Stomach (tissue), 9 donors: ENCODE measurements around the gene RNU2-63P. TPM values are rescaled to one million over a fixed set of nuclear protein-coding genes. Genes with fewer than 3 reads are reported as not detected.
"Not testable (repeated sequence)": the region's sequence is repeated elsewhere in the genome, so short reads cannot be mapped to it uniquely, and the experiment has no call there.

Source experiments
- DNase-seq, 2 donors: peaks; one replicate each; pipeline versions ENCODE4 v3.0.0 to v3.0.0-alpha.2; 2013 to 2019
- H3K27ac ChIP-seq, 5 donors: fragments of 200-600 bp in 4 of 5; sonication (generic) in 4 of 5; one replicate each; pipeline ENCODE4 v1.5.1; 2013 to 2019; ENCODE audit warnings: mild to moderate bottlenecking in 1 of 5, moderate library complexity in 1 of 5
- H3K27me3 ChIP-seq, 3 donors: fragments of 200-600 bp; sonication (generic); one replicate each; pipeline ENCODE4 v1.5.1; 2017 to 2019; ENCODE audit warnings: mixed run types in 1 of 3
- H3K36me3 ChIP-seq, 4 donors: fragments of 200-600 bp; sonication (generic); 1 replicate in 3 of 4; 2 replicates in 1 of 4; pipeline ENCODE4 v1.5.1; 2016 to 2019
- H3K4me1 ChIP-seq, 4 donors: fragments of 200-600 bp; sonication (generic); one replicate each; pipeline ENCODE4 v1.5.1; 2016 to 2019
- H3K4me3 ChIP-seq, 4 donors: fragments of 200-600 bp; sonication (generic) in 3 of 4; one replicate each; pipeline ENCODE4 v1.5.1; 2016 to 2019; ENCODE audit warnings: mild to moderate bottlenecking in 1 of 4
- H3K9me3 ChIP-seq, 4 donors: fragments of 200-600 bp; sonication (generic); one replicate each; pipeline ENCODE4 v1.5.1; 2016 to 2019
- EP300 ChIP-seq: sonication (generic); formaldehyde crosslinking; IDR thresholded peaks from one replicate; pipeline ENCODE4 v1.6.1; 2017; ENCODE audit warnings: antibody characterized with exemption
- POLR2A ChIP-seq, 4 donors: fragments of 450-650 bp; IDR thresholded peaks; one replicate each; pipeline ENCODE4 v1.6.1; 2016; ENCODE audit warnings: antibody characterized with exemption in 4 of 4, control low read depth in 2 of 4, mild to moderate bottlenecking in 1 of 4, moderate library complexity in 1 of 4
- POLR2AphosphoS5 ChIP-seq, 3 donors: sonication (generic); formaldehyde crosslinking; IDR thresholded peaks; one replicate each; pipeline ENCODE4 v1.6.1; 2016; ENCODE audit warnings: antibody characterized with exemption in 3 of 3
- WGBS, 5 donors: extraction: QIAGEN DNeasy Blood & Tissue Kit in 3 of 5; methylation state at CpG; one replicate each; pipeline versions ENCODE4 v1.1.5 to v1.1.7; 2013 to 2018; 5-methylcytosine and 5-hydroxymethylcytosine counted together
- intact Hi-C: fragments of 100-400 bp; cut with DNase I; formaldehyde crosslinking; loops from one replicate; pipeline ENCODE4 v1.15.1; 2023; ENCODE audit warnings: low total_unique reads
- polyA plus RNA-seq, 3 donors: library from polyadenylated mRNA; stranded (reverse); fragments of 200-250 nt; gene quantifications; one replicate each; pipeline ENCODE4 v1.2.3, GENCODE V29; 2013
- total RNA-seq, 5 donors: library from RNA; depleted of rRNA; stranded (reverse); fragments of >200 nt; gene quantifications; one replicate each; pipeline versions ENCODE4 v1.1.0 to v1.2.3, GENCODE V29; 2014 to 2016
- TF ChIP-seq, protein P1 (sequence below), 7 experiments: fragments of 450-650 bp in 4 of 7; fragments of 200-600 bp in 3 of 7; sonication (generic) in 3 of 7; IDR thresholded peaks; one replicate each; pipeline ENCODE4 v1.5.1; 2016 to 2019; ENCODE audit warnings: antibody characterized with exemption in 7 of 7, control low read depth in 2 of 7, mild to moderate bottlenecking in 1 of 7
- donor health status: healthy with polysubstance abuse.
- donor health status: Bipolar disorder and iron deficiency.
- donor health status: healthy.

The RNU2-63P gene
- total and polyA plus RNA-seq, 8 donors = not detected

DNA sequence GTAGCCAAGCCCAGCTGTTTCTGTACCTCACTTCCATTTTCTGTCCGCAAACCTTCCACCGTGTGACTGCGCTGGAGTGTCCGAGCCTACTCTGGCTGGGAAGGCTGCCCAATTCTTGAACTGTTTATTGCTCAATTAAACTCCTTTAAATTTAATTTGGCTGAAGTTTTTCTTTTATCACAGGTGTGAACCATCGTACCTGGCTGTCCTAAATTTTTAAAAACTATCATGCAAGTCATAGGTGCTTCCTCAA is 6.2 kb upstream of the RNU2-63P start:
- Histone ChIP-seq H3K27me3 (no peaks in the 10 kb centered on the region), H3K4me3 (no peak overlapping the region), H3K36me3 (peaks cover 0 to 15% (median 9%) of the 10 kb centered on the region in 4 donors), H3K4me1 (peaks cover 0 to 2% (median 2%) of the 10 kb centered on the region in 4 donors), H3K9me3 (no peaks in the 10 kb centered on the region), H3K27ac (no peak overlapping the region)
- TF ChIP-seq POLR2A (IDR thresholded peaks at IDR 0.05) (no peak), EP300 (no peak), POLR2AphosphoS5 (IDR thresholded peaks at IDR 0.05) (no peak)
- TF ChIP-seq, protein P1, sequence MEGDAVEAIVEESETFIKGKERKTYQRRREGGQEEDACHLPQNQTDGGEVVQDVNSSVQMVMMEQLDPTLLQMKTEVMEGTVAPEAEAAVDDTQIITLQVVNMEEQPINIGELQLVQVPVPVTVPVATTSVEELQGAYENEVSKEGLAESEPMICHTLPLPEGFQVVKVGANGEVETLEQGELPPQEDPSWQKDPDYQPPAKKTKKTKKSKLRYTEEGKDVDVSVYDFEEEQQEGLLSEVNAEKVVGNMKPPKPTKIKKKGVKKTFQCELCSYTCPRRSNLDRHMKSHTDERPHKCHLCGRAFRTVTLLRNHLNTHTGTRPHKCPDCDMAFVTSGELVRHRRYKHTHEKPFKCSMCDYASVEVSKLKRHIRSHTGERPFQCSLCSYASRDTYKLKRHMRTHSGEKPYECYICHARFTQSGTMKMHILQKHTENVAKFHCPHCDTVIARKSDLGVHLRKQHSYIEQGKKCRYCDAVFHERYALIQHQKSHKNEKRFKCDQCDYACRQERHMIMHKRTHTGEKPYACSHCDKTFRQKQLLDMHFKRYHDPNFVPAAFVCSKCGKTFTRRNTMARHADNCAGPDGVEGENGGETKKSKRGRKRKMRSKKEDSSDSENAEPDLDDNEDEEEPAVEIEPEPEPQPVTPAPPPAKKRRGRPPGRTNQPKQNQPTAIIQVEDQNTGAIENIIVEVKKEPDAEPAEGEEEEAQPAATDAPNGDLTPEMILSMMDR (IDR thresholded peaks at IDR 0.05) = no peak
- intact Hi-C loops = no loop called here
- DNase-seq = no peak
- 58 to 85% (median 74%) methylated on average over 5 of the region's 5 CpGs for WGBS, 5 donors

- Histone ChIP-seq H3K4me3 (no peak overlapping the region), H3K4me1 (peaks cover 0 to 21% (median 9%) of the 10 kb centered on the region in 4 donors), H3K9me3 (no peaks in the 10 kb centered on the region), H3K36me3 (no peaks in the 10 kb centered on the region), H3K27me3 (no peaks in the 10 kb centered on the region), H3K27ac (no peak overlapping the region)
- no peak for DNase-seq
- intact Hi-C loops = no loop called here
- TF ChIP-seq, protein P1 (IDR thresholded peaks at IDR 0.05) = no peak
- TF ChIP-seq POLR2A (IDR thresholded peaks at IDR 0.05) = no peak
- TF ChIP-seq EP300 = no peak
- no peak for TF ChIP-seq POLR2AphosphoS5 (IDR thresholded peaks at IDR 0.05)
- 74 to 88% (median 83%) methylated on average over 2 to 3 of the region's 3 CpGs for WGBS, 5 donors
Observed at GRCh38 chr2:88019985-88020384, 3.6 kb upstream of the RNU2-63P start.

- H3K9me3 ChIP-seq = no peaks in the 10 kb centered on the region
- H3K4me1 ChIP-seq = peaks cover 0 to 21% (median 9%) of the 10 kb centered on the region in 4 donors
- no peak overlapping the region for H3K4me3 ChIP-seq
- 85 to 98% (median 92%) methylated on average over 6 of the region's 6 CpGs for WGBS, 5 donors
- intact Hi-C loops = no loop called here
- TF ChIP-seq, protein P1 (IDR thresholded peaks at IDR 0.05) = no peak
- TF ChIP-seq POLR2A (IDR thresholded peaks at IDR 0.05) (no peak), EP300 (no peak), POLR2AphosphoS5 (IDR thresholded peaks at IDR 0.05) (no peak)
- H3K27ac ChIP-seq = no peak overlapping the region
- H3K27me3 ChIP-seq = no peaks in the 10 kb centered on the region
- no peaks in the 10 kb centered on the region for H3K36me3 ChIP-seq
- no peak for DNase-seq
Observed at GRCh38 chr2:88018909-88019308, 2.6 kb upstream of the RNU2-63P start.

- H3K36me3 ChIP-seq, H3K4me3 ChIP-seq, H3K9me3 ChIP-seq, H3K27ac ChIP-seq, H3K27me3 ChIP-seq, DNase-seq, intact Hi-C loops: not testable (repeated sequence)
- 89 to 94% (median 92%) methylated on average over 11 of the region's 11 CpGs for WGBS, 5 donors
- peaks cover 0 to 21% (median 9%) of the 10 kb centered on the region in 4 donors for H3K4me1 ChIP-seq
Observed at GRCh38 chr2:88018077-88018805, 1.9 kb upstream of the RNU2-63P start.

DNA sequence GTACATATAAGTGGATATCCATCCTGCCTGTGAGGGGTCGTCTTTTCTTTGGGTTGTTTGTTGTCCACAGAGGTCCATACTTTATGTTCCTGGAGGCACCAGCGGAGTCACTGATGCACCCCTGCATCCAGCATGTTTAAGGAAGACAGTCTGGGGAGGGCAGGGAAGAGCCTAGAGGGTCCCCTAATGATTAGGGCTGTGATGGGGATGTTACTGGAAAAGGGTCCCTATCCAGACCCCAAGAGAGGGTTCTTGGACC is 1.4 kb upstream of the RNU2-63P start:
- 76 to 92% (median 84%) methylated on average over 2 of the region's 2 CpGs for WGBS, 5 donors
- H3K27me3 ChIP-seq, H3K9me3 ChIP-seq, H3K36me3 ChIP-seq, DNase-seq, intact Hi-C loops: not testable (repeated sequence)
- Histone ChIP-seq H3K4me3 (peak overlapping the region in 3 of 4 donors; percentile 56 to 71 (median 57)), H3K27ac (peak overlapping the region in 3 of 5 donors; percentile 86 to 88 (median 86)), H3K4me1 (peaks cover 0 to 21% (median 9%) of the 10 kb centered on the region in 4 donors)
